ENCODE measurements around the gene RASGRP4.
"Not testable (repeated sequence)": the region's sequence is repeated elsewhere in the genome, so short reads cannot be mapped to it uniquely, and the experiment has no call there.

RASGRP4 gene

GRCh38 chr19:38412491-38412890 lies 13.5 kb downstream of the RASGRP4 start:
- no peak for DNase-seq

DNA sequence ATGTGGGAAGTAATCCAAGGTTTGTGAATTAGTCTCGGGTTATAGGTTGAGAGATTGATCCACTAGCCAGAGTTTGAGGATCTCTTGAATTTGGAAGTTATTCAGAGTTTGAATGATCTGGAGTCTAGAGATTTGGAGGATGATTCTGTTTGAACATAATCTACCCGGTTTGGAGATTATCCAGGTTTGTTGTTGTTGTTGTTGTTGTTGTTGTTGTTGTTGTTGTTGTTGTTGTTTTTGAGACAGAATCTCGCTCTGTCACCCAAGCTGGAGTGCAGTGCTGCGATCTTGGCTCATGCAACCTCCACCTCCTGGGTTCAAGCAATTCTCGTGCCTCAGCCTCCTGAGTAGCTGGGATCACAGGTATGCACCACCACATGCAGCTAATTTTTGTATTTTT lies 14.1 kb downstream of the RASGRP4 start:
- DNase-seq, result not testable (repeated sequence)

DNA sequence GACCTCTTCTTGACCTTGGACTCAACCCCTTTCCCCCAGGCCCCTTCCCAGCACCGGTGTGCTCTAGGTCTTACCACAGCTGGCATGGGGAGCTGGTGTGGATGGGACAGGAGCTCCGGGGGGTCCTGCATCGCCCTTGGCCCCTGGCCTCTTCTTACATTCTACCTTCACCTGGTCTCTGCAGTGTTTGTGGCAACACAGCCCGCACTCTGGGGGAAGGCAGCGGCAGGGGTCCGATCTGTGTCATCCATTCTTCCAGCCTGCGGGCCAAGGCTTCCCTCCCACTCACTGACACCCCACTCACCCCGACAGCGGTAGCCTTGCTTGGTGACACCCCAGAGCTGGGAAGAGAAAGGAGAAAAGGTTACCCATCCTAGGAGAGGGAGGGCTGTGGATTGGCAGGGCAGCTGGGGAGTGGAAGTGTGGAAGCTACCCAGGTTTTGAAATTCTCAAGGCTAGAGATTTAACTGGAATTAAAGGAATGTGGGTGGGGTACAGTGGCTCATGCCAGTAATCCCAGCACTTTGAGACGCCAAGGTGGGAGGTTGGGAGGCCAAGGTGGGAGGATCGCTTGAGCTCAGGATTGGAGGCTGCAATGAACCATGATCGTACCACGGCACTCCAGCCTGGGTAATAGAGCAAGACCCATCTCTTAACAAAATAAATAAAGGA lies 14.8 kb downstream of the RASGRP4 start:
- no peak for DNase-seq

DNA sequence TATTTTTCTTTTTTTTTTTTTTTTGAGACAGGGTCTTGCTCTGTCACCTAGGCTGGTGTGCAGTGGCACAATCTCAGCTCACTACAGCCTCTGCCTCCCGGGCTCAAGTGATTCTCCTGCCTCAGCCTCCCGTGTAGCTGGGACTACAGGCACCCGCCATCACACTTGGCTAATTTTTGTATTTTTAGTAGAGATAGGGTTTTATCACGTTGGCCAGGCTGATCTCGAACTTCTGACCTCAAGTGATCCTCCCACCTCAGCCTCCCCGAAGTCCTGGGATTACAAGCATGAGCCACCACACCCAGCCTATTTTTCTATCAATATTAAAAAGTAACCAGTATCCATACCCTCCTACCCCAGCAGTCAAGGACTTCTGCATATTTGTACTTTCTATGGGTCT lies 15.6 kb downstream of the RASGRP4 start:
- not testable (repeated sequence) for DNase-seq

GRCh38 chr19:38409631-38410133 lies 16.3 kb downstream of the RASGRP4 start:
- DNase-seq, result no peak

DNA sequence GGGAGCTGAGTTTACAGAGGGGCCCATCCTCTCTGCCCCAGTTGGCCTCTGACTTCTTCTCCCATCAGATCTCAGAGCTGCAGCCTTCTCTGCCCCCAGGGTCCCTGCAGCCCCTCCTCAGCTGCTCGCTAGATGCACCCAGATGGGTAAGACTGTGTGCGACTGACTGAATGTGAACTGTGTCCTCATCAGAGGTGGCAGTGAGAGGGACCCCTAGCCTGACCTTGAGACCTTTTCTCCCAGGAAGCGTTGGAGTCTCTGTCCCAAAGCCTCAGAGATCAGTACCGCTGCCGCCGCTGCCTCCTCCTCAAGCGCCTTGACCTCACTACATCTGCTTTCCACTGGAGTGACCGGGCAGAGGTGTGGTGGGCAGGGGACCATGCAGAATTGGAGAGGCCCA lies 20.7 kb downstream of the RASGRP4 start:
- DNase-seq, result no peak

DNA sequence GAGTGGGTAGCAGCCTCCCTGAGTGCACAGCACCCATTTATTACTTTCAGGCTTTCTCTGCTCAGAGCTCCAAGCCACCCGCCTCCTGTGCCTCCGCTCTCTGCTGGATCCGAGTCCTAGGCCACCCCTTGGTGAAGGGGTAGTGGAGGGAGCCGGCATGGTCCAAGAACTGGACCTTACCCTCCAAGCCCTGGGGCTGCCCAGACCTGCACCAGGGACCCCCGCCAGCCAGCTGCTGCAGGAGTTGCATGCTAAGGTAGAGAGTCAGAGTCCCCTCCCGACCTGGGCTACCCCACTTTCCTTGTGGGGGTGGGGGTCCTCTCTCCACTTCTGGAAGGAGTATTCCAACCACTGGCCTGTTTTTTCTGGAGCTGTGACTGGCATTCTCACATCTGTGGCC lies 21.2 kb downstream of the RASGRP4 start:
- DNase-seq, result no peak

DNA sequence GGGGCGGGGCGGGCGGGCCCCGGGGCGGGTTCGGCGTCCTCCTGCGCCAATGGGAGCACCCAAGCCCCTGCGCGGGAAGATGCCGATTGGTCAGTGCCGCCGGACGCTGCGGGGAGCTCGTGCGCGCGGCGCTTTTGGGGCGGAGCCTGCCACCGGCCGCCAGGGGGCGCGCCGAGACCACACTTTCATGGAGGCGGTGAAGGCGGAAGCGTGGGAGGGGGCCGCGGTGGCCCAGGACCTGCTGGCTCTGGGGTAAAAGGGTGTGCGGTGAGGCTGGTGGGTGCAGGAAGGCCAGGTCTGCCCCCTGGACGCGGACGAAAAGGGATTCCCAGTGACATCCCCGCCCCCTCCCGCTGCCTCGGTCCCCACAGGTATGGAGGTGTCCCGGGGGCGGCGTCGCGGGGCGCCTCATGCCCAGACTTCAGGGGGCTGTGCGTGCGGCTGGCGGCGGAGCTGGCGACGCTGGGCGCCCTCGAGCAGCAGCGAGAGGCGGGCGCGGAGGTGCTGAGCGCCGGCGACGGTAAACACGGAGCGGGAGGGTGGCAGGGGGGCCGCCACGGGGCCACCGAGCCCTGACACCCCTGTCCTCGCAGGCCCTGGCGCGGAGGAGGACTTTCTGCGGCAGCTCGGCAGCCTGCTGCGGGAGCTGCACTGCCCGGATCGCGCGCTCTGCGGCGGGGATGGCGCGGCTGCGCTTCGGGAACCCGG lies 22.9 kb downstream of the RASGRP4 start, which contains the start of gene FAM98C:
FAM98C (plus strand) TSS at position 127 of the 708 bp plus-strand sequence; CDS start at position 188, 61 bp downstream.
- DNase-seq, result peak; percentile 97

DNA sequence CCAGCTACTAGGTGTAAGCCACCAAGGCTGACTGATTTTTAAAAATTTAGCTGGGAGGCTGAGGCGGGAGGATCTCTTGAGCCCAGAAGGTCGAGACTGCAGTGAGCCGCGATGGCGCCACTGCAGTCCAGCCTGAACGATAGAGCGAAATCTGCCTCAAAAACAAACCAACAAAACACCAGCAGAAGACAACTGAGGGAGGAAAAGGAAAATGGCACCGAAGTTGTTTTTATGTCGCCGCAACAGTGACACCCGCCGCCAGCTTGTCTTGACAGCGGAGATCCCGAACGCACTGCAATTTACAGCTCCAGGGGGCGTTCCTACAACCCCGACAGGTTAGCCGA lies 23.4 kb downstream of the RASGRP4 start:
- DNase-seq, result no peak

GRCh38 chr19:38401148-38401547 lies 24.9 kb downstream of the RASGRP4 start:
- DNase-seq, result no peak

DNA sequence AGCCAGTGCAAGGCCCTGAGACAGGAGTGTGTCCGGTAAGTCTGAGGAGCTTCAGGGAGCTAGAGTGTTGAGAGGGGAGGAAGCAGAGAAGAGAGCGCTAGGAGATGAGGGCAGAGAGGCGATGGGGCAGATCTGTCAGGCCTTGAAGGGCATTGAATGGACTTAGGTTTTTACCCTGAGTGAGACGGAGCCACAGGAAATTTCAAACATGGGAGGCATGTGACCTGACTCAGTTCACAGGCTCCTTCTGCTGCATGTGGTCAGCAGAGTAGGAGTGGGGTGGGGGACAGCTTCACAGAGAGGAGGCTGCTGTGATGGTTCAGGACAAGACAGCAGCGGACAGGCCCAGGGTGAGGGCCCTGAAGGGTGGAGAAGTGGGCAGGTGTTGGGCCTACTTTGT lies 25.7 kb downstream of the RASGRP4 start:
- no peak for DNase-seq

DNA sequence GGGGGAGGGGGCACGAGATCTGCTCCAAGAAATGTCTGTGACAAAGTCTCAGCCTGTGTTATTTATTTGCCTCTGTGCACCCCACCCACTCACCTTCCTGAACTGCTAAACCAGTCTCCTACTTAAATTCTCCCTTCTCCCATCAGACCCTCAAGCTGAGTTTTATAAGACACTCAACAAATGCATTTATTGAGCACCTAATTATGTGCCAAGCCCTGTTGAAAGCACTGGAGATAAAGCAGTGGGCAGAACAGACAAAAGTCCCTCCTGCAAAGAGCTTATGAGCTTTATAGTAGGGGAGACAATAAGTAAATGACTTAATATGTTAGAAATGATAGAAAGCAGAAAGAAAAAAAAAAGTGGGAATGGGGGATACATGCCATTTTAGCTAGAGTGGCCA lies 26.5 kb downstream of the RASGRP4 start:
- DNase-seq, result no peak

DNA sequence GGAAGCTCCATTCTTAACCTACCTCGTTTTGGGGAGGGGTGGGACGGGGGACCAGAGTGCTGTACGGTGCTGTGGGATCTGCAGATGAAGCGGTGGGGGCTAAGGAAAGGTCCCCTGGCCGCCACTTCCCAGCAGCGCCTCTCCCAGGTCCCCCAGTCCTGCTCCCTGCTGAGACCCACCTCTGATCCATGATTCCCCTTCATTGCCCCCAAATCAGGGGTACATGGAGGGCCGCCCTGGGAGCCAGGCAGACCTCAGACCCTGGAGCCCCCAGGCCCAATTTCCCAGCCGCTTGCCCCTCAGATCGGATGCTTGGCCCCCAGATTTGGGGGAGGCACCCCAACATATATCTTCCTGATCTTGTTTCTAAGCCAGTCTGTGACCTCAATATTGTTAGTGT lies 26.9 kb downstream of the RASGRP4 start:
- DNase-seq, result no peak

DNA sequence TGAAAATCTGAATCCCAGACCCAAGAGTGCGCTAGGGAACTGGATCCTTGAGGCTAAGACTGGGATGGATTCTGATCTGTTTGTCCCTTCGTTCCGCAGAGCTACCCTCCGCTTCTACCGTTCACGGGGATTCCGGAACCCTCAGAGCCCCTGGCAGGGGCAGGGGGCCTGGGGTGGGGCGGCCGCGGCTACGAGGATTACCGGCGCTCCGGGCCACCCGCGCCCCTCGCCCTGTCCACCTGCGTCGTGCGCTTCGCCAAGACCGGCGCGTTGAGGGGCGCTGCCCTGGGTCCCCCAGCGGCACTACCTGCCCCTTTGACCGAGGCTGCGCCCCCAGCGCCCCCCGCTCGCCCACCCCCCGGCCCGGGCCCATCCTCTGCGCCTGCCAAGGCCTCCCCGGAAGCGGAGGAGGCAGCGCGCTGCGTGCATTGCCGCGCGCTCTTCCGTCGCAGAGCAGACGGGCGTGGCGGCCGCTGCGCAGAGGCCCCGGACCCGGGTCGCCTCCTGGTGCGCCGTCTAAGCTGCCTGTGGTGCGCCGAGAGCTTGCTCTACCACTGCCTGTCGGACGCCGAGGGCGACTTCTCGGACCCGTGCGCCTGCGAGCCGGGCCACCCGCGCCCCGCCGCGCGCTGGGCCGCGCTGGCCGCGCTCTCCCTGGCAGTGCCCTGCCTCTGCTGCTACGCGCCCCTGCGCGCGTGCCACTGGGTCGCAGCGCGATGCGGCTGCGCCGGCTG lies 30.5 kb downstream of the RASGRP4 start:
- peak; percentile 27 for DNase-seq

DNA sequence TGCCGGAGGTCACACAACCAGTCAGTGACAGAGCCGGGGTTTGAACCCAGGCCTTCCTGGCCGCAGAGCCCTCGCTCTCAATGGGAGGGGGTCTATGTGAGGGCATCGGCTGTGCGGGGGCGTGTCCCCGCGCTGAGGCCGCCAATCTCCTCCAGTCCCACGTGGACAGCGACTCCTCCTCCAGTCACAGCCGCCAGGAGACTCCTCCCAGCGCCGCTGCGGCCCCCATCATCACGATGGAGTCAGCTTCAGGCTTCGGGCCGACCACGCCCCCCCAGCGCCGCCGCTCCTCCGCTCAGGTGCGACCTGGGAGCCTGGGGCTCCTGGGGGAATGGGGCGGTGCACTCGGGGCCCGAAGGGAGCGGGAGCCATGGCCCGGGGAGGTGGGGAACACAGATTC lies 31.5 kb downstream of the RASGRP4 start:
- peak; percentile 65 for DNase-seq

- no peak for DNase-seq
Observed at GRCh38 chr19:38392707-38393308, 33.2 kb downstream of the RASGRP4 start.

DNA sequence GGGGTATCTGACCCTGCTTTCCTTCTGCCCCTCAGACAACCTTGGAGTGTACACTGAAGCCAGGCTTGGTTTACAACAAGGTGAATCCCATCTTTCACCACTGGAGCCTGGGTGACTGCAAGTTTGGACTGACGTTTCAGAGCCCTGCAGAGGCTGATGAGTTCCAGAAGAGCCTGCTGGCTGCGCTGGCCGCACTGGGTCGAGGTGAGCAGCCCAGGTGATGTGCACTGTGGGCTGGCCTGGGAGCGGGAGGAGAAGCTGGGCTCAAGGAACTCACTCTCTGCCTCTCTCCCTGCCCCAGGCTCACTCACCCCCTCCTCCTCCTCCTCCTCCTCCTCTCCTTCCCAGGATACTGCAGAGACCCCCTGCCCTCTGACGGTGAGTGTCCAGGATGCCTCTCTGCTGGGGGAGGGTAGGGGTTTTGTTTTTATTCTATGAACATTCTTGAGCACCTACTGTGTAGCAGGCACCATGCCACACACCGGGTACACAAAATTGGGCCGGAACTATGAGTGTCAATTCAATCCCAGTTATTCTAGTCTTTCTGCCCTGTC lies 34.0 kb downstream of the RASGRP4 start:
- DNase-seq, result no peak

DNA sequence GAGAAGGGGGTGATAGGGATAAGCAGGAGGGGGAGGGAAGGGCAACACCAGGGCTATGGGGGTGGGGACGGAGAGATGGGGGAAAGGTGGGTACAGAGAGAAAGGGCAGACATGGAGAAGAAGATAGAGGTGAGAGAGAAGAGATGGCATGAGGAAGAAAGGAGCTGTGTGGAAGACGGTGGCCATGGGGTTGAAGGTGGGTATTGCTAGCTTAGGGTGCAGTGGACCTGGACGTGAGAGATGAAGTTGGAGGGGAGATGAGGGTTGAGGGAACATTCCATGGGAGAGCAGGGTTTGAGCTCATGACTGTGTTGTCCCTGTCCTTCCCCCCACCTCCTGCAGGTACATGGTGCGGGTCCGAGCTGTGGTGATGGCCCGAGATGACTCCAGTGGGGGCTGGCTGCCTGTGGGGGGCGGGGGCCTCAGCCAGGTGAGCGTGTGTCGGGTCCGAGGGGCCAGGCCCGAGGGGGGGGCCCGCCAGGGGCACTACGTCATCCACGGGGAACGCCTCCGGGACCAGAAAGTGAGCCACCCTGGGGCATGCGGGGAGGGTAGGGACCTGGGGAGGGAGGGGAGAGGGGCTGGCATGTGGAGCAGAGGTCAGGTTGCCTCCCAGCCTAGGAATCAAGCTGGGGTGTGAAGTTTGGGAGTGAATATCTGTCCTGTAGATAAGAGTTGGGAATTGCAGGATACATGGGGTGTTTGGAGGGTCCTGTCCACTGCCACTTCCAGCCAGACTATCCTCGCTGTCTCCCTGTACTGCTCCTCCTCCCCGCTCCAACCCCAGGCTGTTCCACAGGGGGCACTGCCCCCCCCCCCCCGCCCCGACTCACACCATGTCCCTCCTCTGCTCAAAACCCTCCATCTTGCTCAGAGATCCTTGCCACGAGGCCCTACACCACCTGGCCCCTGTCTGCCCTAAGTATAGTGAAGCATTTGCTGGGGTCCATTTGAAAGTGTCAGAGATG lies 35.8 kb downstream of the RASGRP4 start:
- DNase-seq, result no peak

DNA sequence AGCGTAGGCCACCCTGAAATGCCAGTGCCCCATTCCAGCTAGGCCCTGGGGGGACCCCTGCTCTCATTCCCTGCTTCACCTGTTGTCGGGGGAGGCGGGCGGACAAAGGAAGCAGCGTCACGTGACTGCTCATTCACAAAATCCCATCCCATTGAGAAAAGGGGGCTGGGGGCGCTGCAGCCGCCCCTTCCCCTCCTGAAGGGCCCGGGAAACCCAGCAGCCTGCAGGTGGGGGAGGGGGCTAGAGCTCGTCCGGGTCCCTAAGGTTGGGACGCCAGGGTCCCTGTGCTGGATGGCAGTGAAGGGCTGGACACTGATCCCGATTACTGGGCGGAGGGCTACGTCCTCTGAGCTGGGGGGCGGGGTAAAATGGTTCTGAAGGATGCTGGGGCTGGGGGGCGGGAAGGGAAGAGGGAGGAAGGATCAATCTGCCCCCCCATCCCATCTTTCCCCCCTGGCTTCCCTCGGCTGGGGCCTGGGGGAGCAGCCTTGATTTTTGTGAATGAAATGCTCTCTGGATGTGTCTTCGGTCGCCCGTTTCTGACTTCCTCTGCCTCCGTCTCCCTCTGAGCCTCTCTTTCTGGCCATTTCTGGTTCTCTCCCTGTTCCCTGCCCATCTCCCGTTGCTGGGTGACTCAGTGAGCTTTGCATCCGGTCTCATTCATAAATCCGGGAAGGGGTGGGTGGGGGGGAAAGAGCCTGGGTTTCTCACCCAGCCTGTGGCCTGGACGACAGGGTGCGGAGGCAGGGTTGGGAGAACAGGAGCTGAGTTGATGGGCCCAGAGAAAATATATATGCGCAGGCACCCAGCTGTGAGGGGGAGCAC lies 36.7 kb downstream of the RASGRP4 start:
- no peak for DNase-seq

DNA sequence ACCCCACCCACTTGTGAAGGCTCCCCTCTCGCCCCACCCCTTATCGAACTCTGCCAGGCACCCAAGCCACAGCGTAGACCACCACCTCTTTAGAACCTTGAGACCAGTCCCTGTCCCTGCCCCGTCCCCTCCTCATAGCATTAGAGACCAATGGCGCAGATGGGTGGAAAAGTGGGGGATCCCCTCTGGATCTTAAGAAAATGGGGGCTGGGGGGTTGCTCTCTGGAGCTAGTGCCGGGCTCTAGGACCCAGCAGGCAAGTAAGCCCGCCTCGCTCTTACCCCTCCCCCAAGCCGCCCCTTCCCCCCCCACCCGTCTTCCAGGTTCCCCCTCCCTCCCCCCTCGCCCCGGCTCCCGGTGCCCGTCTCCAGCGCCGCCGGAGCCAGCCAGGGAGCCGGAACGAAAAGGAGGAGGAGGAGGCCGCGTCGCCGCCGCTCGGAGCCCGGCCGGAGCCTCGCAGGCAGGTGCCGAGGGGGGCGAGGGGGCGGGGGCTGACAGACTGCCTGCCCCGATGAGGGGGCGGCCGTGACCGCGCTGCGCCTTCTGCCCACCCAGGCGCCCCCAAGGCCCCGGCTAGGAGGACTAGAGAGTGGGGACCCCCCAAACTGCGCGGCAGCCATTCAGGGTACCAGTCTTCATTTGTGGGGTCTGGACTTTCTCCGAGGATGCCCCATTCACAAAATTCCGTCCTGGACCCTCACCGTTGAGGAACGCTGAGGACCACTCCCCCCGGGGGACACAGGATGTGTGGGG lies 37.5 kb downstream of the RASGRP4 start, which contains the start of gene SPRED3:
SPRED3 (plus strand) TSS at position 349 of the 752 bp plus-strand sequence. CDS start 1,606 bp downstream, outside the sequence.
- no peak for DNase-seq
